Activated CD8-positive, alpha-beta T cell treated with anti-CD3 and anti-CD28 coated beads for 36 hours (primary cell): Measurements from ENCODE around the gene DLG5. TPM values are rescaled to one million over a fixed set of nuclear protein-coding genes. Genes with fewer than 3 reads are reported as not detected.

Source experiments
- ATAC-seq: fragments of 200-7000 bp; cut with Tn5 transposase; one replicate; pipeline ENCODE4 v1.10.0; 2021; ENCODE audit warnings: mild to moderate bottlenecking, moderate library complexity
- CTCF ChIA-PET: fragments of 350-600 bp; sonication (Branson Sonifier 250); formaldehyde crosslinking; loops from one replicate; lab custom pipeline; 2021; ENCODE audit warnings: antibody characterized with exemption; lab: Charles Lee
- POLR2A ChIA-PET: fragments of 350-600 bp; sonication (Branson Sonifier 250); formaldehyde crosslinking; loops from one replicate; lab custom pipeline; 2021; ENCODE audit warnings: antibody characterized with exemption; lab: Charles Lee
- DNase-seq: peaks from one replicate; pipeline ENCODE4 v3.0.0-alpha.2; 2020
- H3K27ac Mint-ChIP-seq: one replicate; pipeline ENCODE4 v1.8.0; 2021; ENCODE audit warnings: mild to moderate bottlenecking, mixed read lengths
- H3K27me3 Mint-ChIP-seq: one replicate; pipeline ENCODE4 v1.8.0; 2021; ENCODE audit warnings: mixed read lengths
- H3K36me3 Mint-ChIP-seq: one replicate; pipeline ENCODE4 v1.8.0; 2021; ENCODE audit warnings: low read depth, mixed read lengths
- H3K4me1 Mint-ChIP-seq: one replicate; pipeline ENCODE4 v1.8.0; 2021; ENCODE audit warnings: low read depth, mixed read lengths
- H3K4me3 Mint-ChIP-seq: one replicate; pipeline ENCODE4 v1.8.0; 2021; ENCODE audit warnings: mild to moderate bottlenecking, moderate library complexity, mixed read lengths
- H3K9me3 Mint-ChIP-seq: one replicate; pipeline ENCODE4 v1.8.0; 2021; ENCODE audit warnings: mixed read lengths
- intact Hi-C: fragments of 100-400 bp; cut with micrococcal nuclease; formaldehyde crosslinking; loops from one replicate; pipeline ENCODE4 v1.10.0; 2022
- total RNA-seq, 2 experiments: library from RNA; stranded (reverse); gene quantifications; one replicate each; pipeline ENCODE4 v1.2.3, GENCODE V29; 2021
- TF ChIP-seq, protein P1 (sequence below): fragments of 200-600 bp; IDR thresholded peaks from one replicate; pipeline ENCODE4 v1.8.0; 2022; ENCODE audit warnings: antibody characterized with exemption, mild to moderate bottlenecking

Gene DLG5
- total RNA-seq, 2 experiments from 2014 or later, result 2.7 to 4.8 TPM

DNA sequence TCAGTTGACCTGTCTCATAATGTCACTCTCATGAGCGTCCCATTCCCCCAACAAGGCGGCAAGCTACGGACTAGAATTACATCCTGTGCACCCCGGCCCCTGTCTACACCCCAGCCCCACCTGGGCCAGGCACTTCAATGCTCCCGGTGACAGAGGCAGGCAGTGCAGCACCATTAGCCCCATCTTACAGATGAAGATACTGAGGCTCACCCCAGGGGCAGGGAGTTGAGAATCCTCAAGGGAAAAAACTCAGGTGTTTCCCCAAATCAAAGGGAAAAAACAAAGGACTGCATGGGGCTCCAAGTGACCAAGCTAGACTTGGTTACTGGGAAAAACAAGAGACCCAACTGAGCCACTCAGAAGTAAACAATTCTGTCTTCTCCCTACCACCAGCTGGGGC, 4.5 kb downstream of the DLG5 start:
- Mint-ChIP-seq H3K27me3 (peaks cover 31% of the 10 kb centered on the region), H3K4me3 (no peak overlapping the region), H3K36me3 (no peaks in the 10 kb centered on the region), H3K27ac (no peak overlapping the region), H3K4me1 (peaks cover 5% of the 10 kb centered on the region), H3K9me3 (no peaks in the 10 kb centered on the region)
- intact Hi-C loops, result no loop called here
- CTCF ChIA-PET, result no interaction called here
- ATAC-seq, result no peak
- TF ChIP-seq, protein P1, sequence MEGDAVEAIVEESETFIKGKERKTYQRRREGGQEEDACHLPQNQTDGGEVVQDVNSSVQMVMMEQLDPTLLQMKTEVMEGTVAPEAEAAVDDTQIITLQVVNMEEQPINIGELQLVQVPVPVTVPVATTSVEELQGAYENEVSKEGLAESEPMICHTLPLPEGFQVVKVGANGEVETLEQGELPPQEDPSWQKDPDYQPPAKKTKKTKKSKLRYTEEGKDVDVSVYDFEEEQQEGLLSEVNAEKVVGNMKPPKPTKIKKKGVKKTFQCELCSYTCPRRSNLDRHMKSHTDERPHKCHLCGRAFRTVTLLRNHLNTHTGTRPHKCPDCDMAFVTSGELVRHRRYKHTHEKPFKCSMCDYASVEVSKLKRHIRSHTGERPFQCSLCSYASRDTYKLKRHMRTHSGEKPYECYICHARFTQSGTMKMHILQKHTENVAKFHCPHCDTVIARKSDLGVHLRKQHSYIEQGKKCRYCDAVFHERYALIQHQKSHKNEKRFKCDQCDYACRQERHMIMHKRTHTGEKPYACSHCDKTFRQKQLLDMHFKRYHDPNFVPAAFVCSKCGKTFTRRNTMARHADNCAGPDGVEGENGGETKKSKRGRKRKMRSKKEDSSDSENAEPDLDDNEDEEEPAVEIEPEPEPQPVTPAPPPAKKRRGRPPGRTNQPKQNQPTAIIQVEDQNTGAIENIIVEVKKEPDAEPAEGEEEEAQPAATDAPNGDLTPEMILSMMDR, result no peak
- no peak for DNase-seq
- POLR2A ChIA-PET, result no interaction called here

DNA sequence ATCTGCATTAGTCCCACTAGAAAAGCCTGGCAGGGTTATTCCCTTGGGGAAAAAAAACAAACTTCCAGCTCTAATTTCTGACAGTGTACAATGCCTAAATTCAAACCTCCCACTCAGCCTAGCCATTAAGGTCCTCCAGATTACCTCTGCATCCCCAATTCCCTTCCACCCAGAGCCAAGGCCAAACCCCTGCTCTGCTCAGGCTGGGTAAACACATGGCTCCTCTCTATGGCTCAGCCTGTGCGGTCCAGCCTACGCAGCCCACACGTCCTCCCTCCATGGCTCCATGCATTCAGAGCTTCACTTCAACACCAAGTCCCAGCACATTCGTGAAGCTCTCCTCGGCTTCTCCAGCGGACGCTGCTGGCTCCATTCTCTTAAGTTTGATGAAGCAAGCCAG, 5.2 kb downstream of the DLG5 start:
- H3K4me1 Mint-ChIP-seq, result peaks cover 5% of the 10 kb centered on the region
- no peak overlapping the region for H3K27ac Mint-ChIP-seq
- ChIA-PET POLR2A (no interaction called here), CTCF (no interaction called here)
- H3K4me3 Mint-ChIP-seq, result no peak overlapping the region
- TF ChIP-seq, protein P1, result no peak
- DNase-seq (no peak), ATAC-seq (no peak)
- intact Hi-C loops, result no loop called here
- peaks cover 31% of the 10 kb centered on the region for H3K27me3 Mint-ChIP-seq
- H3K9me3 Mint-ChIP-seq, result no peaks in the 10 kb centered on the region
- H3K36me3 Mint-ChIP-seq, result no peaks in the 10 kb centered on the region

DNA sequence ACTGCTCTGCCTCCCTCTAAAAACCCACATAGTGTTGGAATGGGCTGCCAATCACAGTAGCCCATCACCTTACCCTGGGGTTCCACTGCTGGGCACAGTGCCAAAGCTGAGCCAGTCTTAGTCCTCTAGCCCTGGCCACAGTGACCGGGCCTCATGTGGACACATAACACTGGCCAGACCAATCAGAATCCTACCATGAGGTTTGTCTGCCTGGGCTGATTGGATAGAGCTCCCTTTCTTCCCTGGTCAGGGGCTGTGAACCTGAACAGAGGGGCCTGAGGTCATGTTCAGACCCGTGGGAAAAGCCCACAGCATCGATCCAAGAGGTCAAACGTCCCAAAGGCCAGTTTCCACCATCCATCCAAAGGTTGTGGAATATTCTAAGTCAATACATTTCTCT, 6.1 kb downstream of the DLG5 start:
- H3K27me3 Mint-ChIP-seq, result peaks cover 29% of the 10 kb centered on the region
- ATAC-seq (no peak), DNase-seq (no peak)
- H3K27ac Mint-ChIP-seq, result no peak overlapping the region
- H3K9me3 Mint-ChIP-seq, result no peaks in the 10 kb centered on the region
- no peaks in the 10 kb centered on the region for H3K36me3 Mint-ChIP-seq
- intact Hi-C loops, result no loop called here
- ChIA-PET POLR2A (interaction anchor here (1.0 kb wide), 1 partner anchor 38 kb away, joined by 3 read pairs; no protein-coding TSS in a partner anchor), CTCF (no interaction called here)
- TF ChIP-seq, protein P1, result no peak
- H3K4me1 Mint-ChIP-seq, result peaks cover 4% of the 10 kb centered on the region
- H3K4me3 Mint-ChIP-seq, result no peak overlapping the region

DNA sequence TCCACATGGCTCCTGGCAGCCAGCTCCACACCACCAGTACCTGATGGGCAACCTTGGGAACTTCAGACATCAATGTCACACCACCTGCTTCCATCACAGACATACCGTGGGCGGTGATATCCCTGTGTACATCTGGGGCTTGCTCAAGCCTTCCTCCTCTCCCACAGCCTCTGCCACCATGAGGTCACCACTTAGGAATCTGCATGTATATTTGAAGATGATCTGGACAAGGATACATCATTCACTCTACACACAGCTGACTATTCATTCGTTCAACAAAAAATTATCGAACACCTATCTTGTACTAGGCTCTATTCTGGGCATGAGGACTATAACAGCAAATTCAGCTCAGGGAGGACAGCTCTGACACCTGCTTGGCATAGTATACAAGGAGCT, 6.8 kb downstream of the DLG5 start:
- POLR2A ChIA-PET, result no interaction called here
- no peak for ATAC-seq
- DNase-seq, result no peak
- Mint-ChIP-seq H3K4me1 (no peaks in the 10 kb centered on the region), H3K36me3 (no peaks in the 10 kb centered on the region), H3K9me3 (no peaks in the 10 kb centered on the region), H3K27me3 (peaks cover 23% of the 10 kb centered on the region), H3K4me3 (no peak overlapping the region), H3K27ac (no peak overlapping the region)
- TF ChIP-seq, protein P1, result no peak
- CTCF ChIA-PET, result no interaction called here
- intact Hi-C loops, result no loop called here

DNA sequence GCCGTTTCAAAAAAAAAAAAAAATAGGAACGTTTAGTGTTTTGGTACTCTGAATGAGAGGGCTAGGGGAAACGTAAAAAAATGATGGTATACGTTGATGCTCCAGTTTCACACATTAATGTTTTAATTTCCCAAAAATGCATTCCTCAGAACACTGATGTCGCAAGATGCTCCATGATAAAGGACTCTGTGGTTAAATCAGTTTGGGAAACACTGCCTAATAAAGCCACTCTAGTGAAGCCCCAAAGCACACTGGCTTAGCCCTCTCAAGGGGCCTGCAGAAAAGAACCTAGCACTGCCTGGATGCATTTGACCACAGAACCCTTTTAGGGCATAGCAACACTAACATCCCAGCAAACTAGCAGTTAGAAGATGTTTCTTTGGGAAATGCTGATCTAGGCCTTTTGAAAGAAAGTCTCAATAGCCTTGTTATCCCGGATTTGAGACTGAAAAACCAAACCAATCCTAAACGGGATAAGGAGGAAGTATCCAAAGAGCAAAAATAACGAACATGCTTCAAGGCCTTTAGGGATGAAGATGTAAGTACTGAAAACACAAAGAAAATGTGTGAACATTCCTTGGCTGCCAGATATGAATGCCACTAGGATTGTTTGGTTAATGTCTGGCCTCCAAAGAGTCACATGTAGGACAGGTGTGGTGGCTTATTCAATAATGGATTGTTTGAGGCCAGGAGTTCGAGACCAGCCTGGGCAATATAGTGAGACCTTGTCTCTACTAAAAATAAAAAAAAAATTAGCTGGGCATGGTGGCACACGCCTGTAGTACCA, 11.0 kb downstream of the DLG5 start:
- intact Hi-C loops, result no loop called here
- Mint-ChIP-seq H3K36me3 (no peaks in the 10 kb centered on the region), H3K27me3 (peaks cover 10% of the 10 kb centered on the region), H3K4me1 (no peaks in the 10 kb centered on the region), H3K27ac (no peak overlapping the region), H3K4me3 (no peak overlapping the region), H3K9me3 (no peaks in the 10 kb centered on the region)
- ATAC-seq (no peak), DNase-seq (no peak)
- TF ChIP-seq, protein P1, result no peak
- POLR2A ChIA-PET, result no interaction called here
- CTCF ChIA-PET, result no interaction called here
